HPDE6-E6E7 (cell line): ENCODE data around the gene SETD5.

Source experiments
- DNase-seq: peaks from one replicate; pipeline ENCODE4 v3.0.0; 2011; ENCODE audit warnings: missing footprints; ENCODE audit errors: extremely low spot score

SETD5 gene

DNA sequence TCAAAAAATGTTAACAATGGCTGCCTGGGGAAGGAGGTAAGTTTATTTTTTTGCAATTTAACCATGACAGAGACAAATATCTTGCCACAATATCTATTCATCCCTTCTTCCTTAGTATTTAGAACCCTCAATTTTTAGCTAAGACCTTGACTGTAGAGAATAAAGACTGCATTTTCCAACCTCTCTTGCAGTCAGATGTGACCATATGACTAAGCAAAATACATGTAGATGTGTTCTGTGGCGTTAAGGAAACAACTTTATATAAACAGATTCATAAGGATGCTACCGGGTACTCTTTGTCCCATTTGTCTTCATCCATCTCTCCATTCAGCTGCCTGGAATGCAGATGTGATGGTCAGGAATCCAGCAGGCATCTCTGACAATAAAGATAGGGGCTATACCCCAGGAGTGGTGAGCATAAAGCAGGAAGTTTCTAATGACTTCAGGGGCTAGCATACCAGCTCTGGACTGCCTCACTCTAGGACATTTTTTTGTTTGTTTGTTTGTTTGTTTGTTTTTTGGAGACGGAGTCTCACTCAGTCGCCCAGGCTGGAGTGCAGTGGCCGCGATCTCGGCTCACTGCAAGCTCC, 115.1 kb downstream of the SETD5 start:
- no peak for DNase-seq

GRCh38 chr3:9514306-9514705, 116.9 kb downstream of the SETD5 start:
- DNase-seq, result no peak

DNA sequence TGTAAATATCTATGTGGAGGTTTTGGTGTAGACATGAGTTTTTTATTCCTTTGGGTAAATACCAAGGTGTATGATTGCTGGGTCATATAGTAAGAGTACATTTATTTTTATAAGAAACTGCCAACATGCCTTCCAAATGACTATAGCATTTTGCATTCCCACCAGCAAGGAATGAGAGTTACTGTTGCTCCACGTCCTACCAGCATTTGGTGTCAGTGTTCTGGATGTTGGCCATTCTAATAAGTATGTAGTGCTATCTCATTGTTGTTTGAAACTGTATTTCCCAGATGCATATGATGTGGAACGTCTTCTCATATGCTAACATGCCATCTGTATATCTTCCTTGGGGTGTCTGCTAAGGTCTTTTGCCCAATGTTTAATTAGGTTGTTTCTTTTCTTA, 117.5 kb downstream of the SETD5 start:
- DNase-seq, result no peak

DNA sequence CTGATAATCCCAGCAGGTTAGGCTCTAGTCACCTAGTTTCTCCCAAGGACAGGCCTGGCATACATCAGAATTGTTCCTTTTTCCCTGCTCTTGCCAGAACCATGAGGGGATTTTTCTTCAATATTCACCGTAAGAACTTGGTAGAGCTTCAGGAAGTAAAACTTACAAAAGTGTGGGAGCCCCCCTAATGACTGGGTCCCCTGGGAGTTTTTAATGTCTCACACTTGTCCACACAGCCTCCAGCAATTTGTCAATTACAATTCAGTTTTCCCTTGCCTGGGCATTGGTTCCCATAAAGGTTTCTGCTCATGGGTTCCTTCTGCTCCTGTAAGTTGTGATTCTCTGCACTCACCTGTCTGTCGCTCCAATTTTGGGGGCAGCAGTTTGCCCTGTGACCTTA, 127.7 kb downstream of the SETD5 start:
- DNase-seq, result no peak
